ENCODE data around the gene SEMA7A.

SEMA7A gene

GRCh38 chr15:74380361-74381189, 53.2 kb downstream of the SEMA7A start:
- no peaks in the 10 kb centered on the region for H4K20me1 ChIP-seq (ENCODE audit: insufficient read depth, low read length)
- H3K9me2 ChIP-seq (ENCODE audit: low read depth, low read length) = no peaks in the 10 kb centered on the region
- H3F3A ChIP-seq (ENCODE audit: insufficient read depth, low read length) = no peaks in the 10 kb centered on the region
- peaks cover 8% of the 10 kb centered on the region for H3K27me3 ChIP-seq (ENCODE audit: insufficient read depth, low read length)
- H3K36me3 ChIP-seq (ENCODE audit: insufficient read depth, low read length) = no peaks in the 10 kb centered on the region
- no peak overlapping the region for H2AFZ ChIP-seq (ENCODE audit: low read length)
- no peak overlapping the region for H3K4me3 ChIP-seq (ENCODE audit: low read depth, low read length, poor library complexity, severe bottlenecking)
- H3K4me2 ChIP-seq (ENCODE audit: low read length) = no peak overlapping the region
- no peaks in the 10 kb centered on the region for H3K79me2 ChIP-seq (ENCODE audit: insufficient read depth, low read length)
- TF ChIP-seq CTCF (IDR thresholded peaks at IDR 0.05; ENCODE audit: low read length) = no peak
- no peak for TF ChIP-seq EZH2 (IDR thresholded peaks at IDR 0.05; ENCODE audit: borderline replicate concordance, low read length)
- no peak overlapping the region for H3K27ac ChIP-seq (ENCODE audit: low read depth, low read length, poor library complexity, severe bottlenecking)
- no peaks in the 10 kb centered on the region for H3K4me1 ChIP-seq (ENCODE audit: insufficient read depth, low read length, severe bottlenecking)
- no peaks in the 10 kb centered on the region for H3K9me3 ChIP-seq (ENCODE audit: low read length)
- no peak overlapping the region for H3K9ac ChIP-seq (ENCODE audit: low read length)

GRCh38 chr15:74378848-74379247, 54.9 kb downstream of the SEMA7A start:
- no peaks in the 10 kb centered on the region for H4K20me1 ChIP-seq (ENCODE audit: insufficient read depth, low read length)
- H3K9me2 ChIP-seq (ENCODE audit: low read depth, low read length) = no peaks in the 10 kb centered on the region
- H3K4me2 ChIP-seq (ENCODE audit: low read length) = no peak overlapping the region
- no peak overlapping the region for H3K9ac ChIP-seq (ENCODE audit: low read length)
- H3K36me3 ChIP-seq (ENCODE audit: insufficient read depth, low read length) = no peaks in the 10 kb centered on the region
- H3K27me3 ChIP-seq (ENCODE audit: insufficient read depth, low read length) = peaks cover 8% of the 10 kb centered on the region
- peaks cover 10% of the 10 kb centered on the region for H3K4me1 ChIP-seq (ENCODE audit: insufficient read depth, low read length, severe bottlenecking)
- H3K79me2 ChIP-seq (ENCODE audit: insufficient read depth, low read length) = no peaks in the 10 kb centered on the region
- H3K4me3 ChIP-seq (ENCODE audit: low read depth, low read length, poor library complexity, severe bottlenecking) = no peak overlapping the region
- H3K9me3 ChIP-seq (ENCODE audit: low read length) = no peaks in the 10 kb centered on the region
- no peak overlapping the region for H3K27ac ChIP-seq (ENCODE audit: low read depth, low read length, poor library complexity, severe bottlenecking)
- TF ChIP-seq CTCF (IDR thresholded peaks at IDR 0.05; ENCODE audit: low read length) = no peak
- TF ChIP-seq EZH2 (IDR thresholded peaks at IDR 0.05; ENCODE audit: borderline replicate concordance, low read length) = no peak
- H2AFZ ChIP-seq (ENCODE audit: low read length) = no peak overlapping the region
- H3F3A ChIP-seq (ENCODE audit: insufficient read depth, low read length) = no peaks in the 10 kb centered on the region

- no peaks in the 10 kb centered on the region for H3F3A ChIP-seq (ENCODE audit: insufficient read depth, low read length)
- no peaks in the 10 kb centered on the region for H3K9me2 ChIP-seq (ENCODE audit: low read depth, low read length)
- H3K27ac ChIP-seq (ENCODE audit: low read depth, low read length, poor library complexity, severe bottlenecking) = no peak overlapping the region
- no peak overlapping the region for H2AFZ ChIP-seq (ENCODE audit: low read length)
- H3K27me3 ChIP-seq (ENCODE audit: insufficient read depth, low read length) = peaks cover 2% of the 10 kb centered on the region; the same call in 1 of the 2 replicates
- TF ChIP-seq EZH2 (IDR thresholded peaks at IDR 0.05; ENCODE audit: borderline replicate concordance, low read length) (no peak), CTCF (IDR thresholded peaks at IDR 0.05; ENCODE audit: low read length) (no peak)
- no peaks in the 10 kb centered on the region for H3K79me2 ChIP-seq (ENCODE audit: insufficient read depth, low read length)
- no peak overlapping the region for H3K4me2 ChIP-seq (ENCODE audit: low read length)
- H3K4me1 ChIP-seq (ENCODE audit: insufficient read depth, low read length, severe bottlenecking) = peaks cover 16% of the 10 kb centered on the region
- H3K36me3 ChIP-seq (ENCODE audit: insufficient read depth, low read length) = no peaks in the 10 kb centered on the region
- H4K20me1 ChIP-seq (ENCODE audit: insufficient read depth, low read length) = no peaks in the 10 kb centered on the region
- no peak overlapping the region for H3K4me3 ChIP-seq (ENCODE audit: low read depth, low read length, poor library complexity, severe bottlenecking)
- H3K9me3 ChIP-seq (ENCODE audit: low read length) = no peaks in the 10 kb centered on the region
- H3K9ac ChIP-seq (ENCODE audit: low read length) = no peak overlapping the region
These were observed 55.7 kb downstream of the SEMA7A start for GRCh38 chr15:74377831-74378766.
